Activated CD8-positive, alpha-beta T cell treated with anti-CD3 and anti-CD28 coated beads for 36 hours (primary cell): ENCODE data around the gene ADRA1B. TPM values are rescaled to one million over a fixed set of nuclear protein-coding genes. Genes with fewer than 3 reads are reported as not detected.

Source experiments
- ATAC-seq: fragments of 200-7000 bp; cut with Tn5 transposase; one replicate; pipeline ENCODE4 v1.10.0; 2021; ENCODE audit warnings: mild to moderate bottlenecking, moderate library complexity
- CTCF ChIA-PET: fragments of 350-600 bp; sonication (Branson Sonifier 250); formaldehyde crosslinking; loops from one replicate; lab custom pipeline; 2021; ENCODE audit warnings: antibody characterized with exemption; lab: Charles Lee
- POLR2A ChIA-PET: fragments of 350-600 bp; sonication (Branson Sonifier 250); formaldehyde crosslinking; loops from one replicate; lab custom pipeline; 2021; ENCODE audit warnings: antibody characterized with exemption; lab: Charles Lee
- DNase-seq: peaks from one replicate; pipeline ENCODE4 v3.0.0-alpha.2; 2020
- H3K27ac Mint-ChIP-seq: one replicate; pipeline ENCODE4 v1.8.0; 2021; ENCODE audit warnings: mild to moderate bottlenecking, mixed read lengths
- H3K27me3 Mint-ChIP-seq: one replicate; pipeline ENCODE4 v1.8.0; 2021; ENCODE audit warnings: mixed read lengths
- H3K36me3 Mint-ChIP-seq: one replicate; pipeline ENCODE4 v1.8.0; 2021; ENCODE audit warnings: low read depth, mixed read lengths
- H3K4me1 Mint-ChIP-seq: one replicate; pipeline ENCODE4 v1.8.0; 2021; ENCODE audit warnings: low read depth, mixed read lengths
- H3K4me3 Mint-ChIP-seq: one replicate; pipeline ENCODE4 v1.8.0; 2021; ENCODE audit warnings: mild to moderate bottlenecking, moderate library complexity, mixed read lengths
- H3K9me3 Mint-ChIP-seq: one replicate; pipeline ENCODE4 v1.8.0; 2021; ENCODE audit warnings: mixed read lengths
- intact Hi-C: fragments of 100-400 bp; cut with micrococcal nuclease; formaldehyde crosslinking; loops from one replicate; pipeline ENCODE4 v1.10.0; 2022
- total RNA-seq, 2 experiments: library from RNA; stranded (reverse); gene quantifications; one replicate each; pipeline ENCODE4 v1.2.3, GENCODE V29; 2021
- TF ChIP-seq, protein P1 (sequence below): fragments of 200-600 bp; IDR thresholded peaks from one replicate; pipeline ENCODE4 v1.8.0; 2022; ENCODE audit warnings: antibody characterized with exemption, mild to moderate bottlenecking

ADRA1B gene
- total RNA-seq, 2 experiments from 2014 or later = not detected

DNA sequence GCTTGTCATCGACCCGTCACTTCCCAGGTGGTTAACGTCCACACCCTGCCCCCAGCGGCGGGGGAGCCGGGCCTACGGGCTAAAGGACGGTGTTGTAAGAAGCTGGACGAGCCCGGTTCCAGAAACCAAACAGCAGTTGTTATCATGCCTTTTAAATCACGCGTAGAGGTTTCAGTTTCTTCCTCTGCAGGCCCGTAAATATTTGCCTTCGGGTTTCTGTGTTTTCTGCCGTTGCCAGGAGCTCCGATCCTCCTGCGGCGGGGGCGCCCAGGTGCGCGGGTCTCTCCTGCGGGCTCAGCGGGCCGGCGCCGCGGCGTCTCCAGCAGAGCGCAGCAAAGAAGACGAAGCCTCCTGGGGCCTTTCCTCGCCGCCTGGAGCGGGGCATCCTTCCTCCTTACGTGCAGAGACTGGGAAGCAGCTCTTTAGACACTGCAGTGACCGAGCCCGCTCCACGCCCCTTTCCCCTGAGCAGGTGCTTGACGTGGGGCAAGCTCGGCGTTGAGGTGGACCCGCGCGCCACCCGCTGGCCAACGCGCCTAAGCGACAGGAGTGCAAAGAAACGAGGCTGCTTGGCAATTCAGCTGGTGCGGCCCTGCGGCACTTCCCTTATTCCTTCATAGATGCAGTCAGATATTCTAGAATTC, 70.9 kb downstream of the ADRA1B start:
- intact Hi-C loops = loop anchor here (2.0 kb wide), 1 partner anchor 544 kb away; no protein-coding TSS in a partner anchor
- Mint-ChIP-seq H3K4me3 (peak overlapping the region; percentile 40), H3K36me3 (no peaks in the 10 kb centered on the region), H3K27ac (no peak overlapping the region), H3K4me1 (peaks cover 3% of the 10 kb centered on the region), H3K27me3 (peaks cover 26% of the 10 kb centered on the region), H3K9me3 (no peaks in the 10 kb centered on the region)
- DNase-seq (peak; percentile 82), ATAC-seq (peak; percentile 98)
- CTCF ChIA-PET = interaction anchor here (0.7 to 2.8 kb wide), 44 partner anchors 8 to 830 kb away, joined by 3 to 29 read pairs (median 4); partner anchors contain the start of genes ADRA1B and TTC1
- POLR2A ChIA-PET = interaction anchor here (1.2 kb wide), 1 partner anchor 22 kb away, joined by 5 read pairs; the partner anchor contains the start of gene TTC1
- TF ChIP-seq, protein P1, sequence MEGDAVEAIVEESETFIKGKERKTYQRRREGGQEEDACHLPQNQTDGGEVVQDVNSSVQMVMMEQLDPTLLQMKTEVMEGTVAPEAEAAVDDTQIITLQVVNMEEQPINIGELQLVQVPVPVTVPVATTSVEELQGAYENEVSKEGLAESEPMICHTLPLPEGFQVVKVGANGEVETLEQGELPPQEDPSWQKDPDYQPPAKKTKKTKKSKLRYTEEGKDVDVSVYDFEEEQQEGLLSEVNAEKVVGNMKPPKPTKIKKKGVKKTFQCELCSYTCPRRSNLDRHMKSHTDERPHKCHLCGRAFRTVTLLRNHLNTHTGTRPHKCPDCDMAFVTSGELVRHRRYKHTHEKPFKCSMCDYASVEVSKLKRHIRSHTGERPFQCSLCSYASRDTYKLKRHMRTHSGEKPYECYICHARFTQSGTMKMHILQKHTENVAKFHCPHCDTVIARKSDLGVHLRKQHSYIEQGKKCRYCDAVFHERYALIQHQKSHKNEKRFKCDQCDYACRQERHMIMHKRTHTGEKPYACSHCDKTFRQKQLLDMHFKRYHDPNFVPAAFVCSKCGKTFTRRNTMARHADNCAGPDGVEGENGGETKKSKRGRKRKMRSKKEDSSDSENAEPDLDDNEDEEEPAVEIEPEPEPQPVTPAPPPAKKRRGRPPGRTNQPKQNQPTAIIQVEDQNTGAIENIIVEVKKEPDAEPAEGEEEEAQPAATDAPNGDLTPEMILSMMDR = peak; percentile 76

GRCh38 chr5:159990506-159990905, 74.2 kb downstream of the ADRA1B start:
- Mint-ChIP-seq H3K27me3 (peaks cover 24% of the 10 kb centered on the region), H3K27ac (no peak overlapping the region), H3K36me3 (peaks cover 2% of the 10 kb centered on the region), H3K4me3 (no peak overlapping the region), H3K9me3 (peaks cover 3% of the 10 kb centered on the region), H3K4me1 (peaks cover 3% of the 10 kb centered on the region)
- intact Hi-C loops = no loop called here
- no peak for DNase-seq
- ChIA-PET CTCF (no interaction called here), POLR2A (no interaction called here)
- no peak for ATAC-seq
- TF ChIP-seq, protein P1 = no peak

DNA sequence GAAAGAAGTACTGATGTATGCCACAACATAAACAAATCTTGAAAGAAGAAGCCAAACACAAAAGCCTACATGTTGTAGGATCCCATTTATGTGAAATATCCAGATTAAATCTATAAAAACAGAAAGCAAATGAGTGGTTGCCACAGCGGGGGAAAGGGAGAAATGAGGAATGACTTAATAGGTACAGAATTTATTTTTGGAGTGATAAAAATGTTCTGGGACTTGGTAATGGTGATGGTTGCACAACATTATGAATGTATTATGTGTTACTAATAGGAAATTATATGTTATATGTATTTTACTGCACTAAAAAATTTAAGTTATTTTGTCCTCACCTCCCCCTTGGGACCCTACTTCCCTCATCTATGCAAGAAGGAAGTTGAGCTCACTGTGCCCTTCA, 76.3 kb downstream of the ADRA1B start:
- ChIA-PET POLR2A (no interaction called here), CTCF (no interaction called here)
- Mint-ChIP-seq H3K27me3 (peaks cover 14% of the 10 kb centered on the region), H3K36me3 (peaks cover 2% of the 10 kb centered on the region), H3K4me3 (no peak overlapping the region), H3K27ac (no peak overlapping the region), H3K9me3 (peaks cover 3% of the 10 kb centered on the region), H3K4me1 (peaks cover 3% of the 10 kb centered on the region)
- DNase-seq (no peak), ATAC-seq (no peak)
- TF ChIP-seq, protein P1 = no peak
- intact Hi-C loops = no loop called here

DNA sequence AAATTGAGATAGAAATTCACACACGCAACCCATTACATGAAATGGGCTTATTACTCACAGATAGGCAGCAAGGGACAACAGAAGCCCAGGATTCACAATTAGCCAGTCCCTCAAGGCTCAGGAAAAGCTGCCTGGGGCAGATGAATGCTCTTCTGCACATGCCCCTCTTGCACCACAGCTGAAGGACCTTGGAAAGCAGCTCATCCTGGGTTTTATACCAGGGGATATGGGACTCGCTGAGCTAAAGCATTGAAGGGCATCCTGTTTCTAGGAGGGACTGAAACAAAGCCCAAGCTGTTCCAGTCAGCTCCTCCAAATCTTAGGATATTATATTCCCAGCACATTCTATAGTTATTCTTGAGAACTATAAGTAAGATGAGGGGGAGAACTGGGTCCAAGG, 76.9 kb downstream of the ADRA1B start:
- peaks cover 3% of the 10 kb centered on the region for H3K9me3 Mint-ChIP-seq
- no peak overlapping the region for H3K4me3 Mint-ChIP-seq
- POLR2A ChIA-PET = no interaction called here
- H3K27ac Mint-ChIP-seq = no peak overlapping the region
- peaks cover 2% of the 10 kb centered on the region for H3K36me3 Mint-ChIP-seq
- peaks cover 14% of the 10 kb centered on the region for H3K27me3 Mint-ChIP-seq
- intact Hi-C loops = no loop called here
- DNase-seq (no peak), ATAC-seq (no peak)
- CTCF ChIA-PET = no interaction called here
- TF ChIP-seq, protein P1 = no peak
- no peaks in the 10 kb centered on the region for H3K4me1 Mint-ChIP-seq

GRCh38 chr5:159995907-159996306, 79.6 kb downstream of the ADRA1B start:
- ATAC-seq (no peak), DNase-seq (no peak)
- Mint-ChIP-seq H3K27ac (no peak overlapping the region), H3K4me1 (no peaks in the 10 kb centered on the region), H3K27me3 (peaks cover 6% of the 10 kb centered on the region), H3K36me3 (peaks cover 2% of the 10 kb centered on the region), H3K9me3 (peaks cover 3% of the 10 kb centered on the region), H3K4me3 (no peak overlapping the region)
- TF ChIP-seq, protein P1 = no peak
- intact Hi-C loops = no loop called here
- ChIA-PET CTCF (interaction anchor here (0.7 to 1.1 kb wide), 2 partner anchors 8 to 11 kb away, joined by 3 read pairs; no protein-coding TSS in a partner anchor), POLR2A (no interaction called here)
